Measurements from ENCODE around the gene C2CD2L. TPM values are rescaled to one million over a fixed set of nuclear protein-coding genes. Genes with fewer than 3 reads are reported as not detected.

The C2CD2L gene
- total RNA-seq, 2 experiments from 2014 or later, result 15.9 to 16.3 TPM

- Mint-ChIP-seq H3K27ac (peak overlapping the region; percentile 95), H3K4me1 (peaks cover 27% of the 10 kb centered on the region), H3K27me3 (no peaks in the 10 kb centered on the region), H3K9me3 (ENCODE audit: low read depth) (no peaks in the 10 kb centered on the region), H3K4me3 (peak overlapping the region; percentile 59), H3K36me3 (ENCODE audit: low read depth) (peaks cover 45% of the 10 kb centered on the region)
- intact Hi-C loops (cut with DNase I, micrococcal nuclease), result no loop called here
- ChIA-PET CTCF (interaction anchor here (0.8 to 1.4 kb wide), 6 partner anchors 9 to 208 kb away, joined by 3 to 5 read pairs (median 4); partner anchors contain the start of genes ABCG4 and C2CD2L), POLR2A (interaction anchor here (1.0 to 1.2 kb wide), 2 partner anchors 20 to 21 kb away, joined by 3 read pairs; a partner anchor contains a TSS)
- ATAC-seq (peak; percentile 84), DNase-seq (peak; percentile 35)
Observed at GRCh38 chr11:119115484-119116234, 8.5 kb downstream of the C2CD2L start.

GRCh38 chr11:119116235-119116594, 9.1 kb downstream of the C2CD2L start:
- intact Hi-C loops (cut with DNase I, micrococcal nuclease), result no loop called here
- no peaks in the 10 kb centered on the region for H3K9me3 Mint-ChIP-seq (ENCODE audit: low read depth)
- CTCF ChIA-PET, result interaction anchor here (0.8 to 1.4 kb wide), 5 partner anchors 9 to 208 kb away, joined by 3 to 5 read pairs (median 4); partner anchors contain the start of genes ABCG4 and C2CD2L
- H3K36me3 Mint-ChIP-seq (ENCODE audit: low read depth), result peaks cover 44% of the 10 kb centered on the region
- DNase-seq, result no peak
- ATAC-seq, result no peak
- peak overlapping the region; percentile 59 for H3K4me3 Mint-ChIP-seq
- no peaks in the 10 kb centered on the region for H3K27me3 Mint-ChIP-seq
- H3K4me1 Mint-ChIP-seq, result peaks cover 31% of the 10 kb centered on the region
- H3K27ac Mint-ChIP-seq, result peak overlapping the region; percentile 95
- POLR2A ChIA-PET, result interaction anchor here (1.0 to 1.2 kb wide), 2 partner anchors 21 to 22 kb away, joined by 3 read pairs; a partner anchor contains a TSS

GRCh38 chr11:119116601-119117000, 9.5 kb downstream of the C2CD2L start:
- peaks cover 41% of the 10 kb centered on the region for H3K36me3 Mint-ChIP-seq (ENCODE audit: low read depth)
- peaks cover 31% of the 10 kb centered on the region for H3K4me1 Mint-ChIP-seq
- no peaks in the 10 kb centered on the region for H3K9me3 Mint-ChIP-seq (ENCODE audit: low read depth)
- intact Hi-C loops (cut with DNase I, micrococcal nuclease), result no loop called here
- DNase-seq (no peak), ATAC-seq (no peak)
- peak overlapping the region; percentile 71 for H3K27ac Mint-ChIP-seq
- H3K27me3 Mint-ChIP-seq, result no peaks in the 10 kb centered on the region
- H3K4me3 Mint-ChIP-seq, result no peak overlapping the region
- ChIA-PET CTCF (interaction anchor here (1.0 to 1.4 kb wide), 2 partner anchors 10 to 207 kb away, joined by 4 read pairs; partner anchors contain the start of gene C2CD2L), POLR2A (interaction anchor here (1.0 kb wide), 1 partner anchor 21 kb away, joined by 3 read pairs; a partner anchor contains a TSS)

GRCh38 chr11:119117004-119117706, 10.0 kb downstream of the C2CD2L start:
- Mint-ChIP-seq H3K4me3 (no peak overlapping the region), H3K27ac (peak overlapping the region; percentile 10), H3K27me3 (no peaks in the 10 kb centered on the region), H3K9me3 (ENCODE audit: low read depth) (no peaks in the 10 kb centered on the region), H3K4me1 (peaks cover 34% of the 10 kb centered on the region), H3K36me3 (ENCODE audit: low read depth) (peaks cover 37% of the 10 kb centered on the region)
- intact Hi-C loops (cut with DNase I, micrococcal nuclease), result no loop called here
- ChIA-PET POLR2A (no interaction called here), CTCF (interaction anchor here (1.4 kb wide), 1 partner anchor 207 kb away, joined by 4 read pairs; no protein-coding TSS in a partner anchor)
- ATAC-seq, result no peak
- no peak for DNase-seq

GRCh38 chr11:119118227-119118626, 11.1 kb downstream of the C2CD2L start:
- peaks cover 43% of the 10 kb centered on the region for H3K4me1 Mint-ChIP-seq
- no peaks in the 10 kb centered on the region for H3K27me3 Mint-ChIP-seq
- CTCF ChIA-PET, result interaction anchor here (1.0 kb wide), 1 partner anchor 88 kb away, joined by 4 read pairs; the partner anchor contains the start of gene SLC37A4
- peaks cover 38% of the 10 kb centered on the region for H3K36me3 Mint-ChIP-seq (ENCODE audit: low read depth)
- no peak for ATAC-seq
- intact Hi-C loops (cut with DNase I, micrococcal nuclease), result no loop called here
- no peak overlapping the region for H3K27ac Mint-ChIP-seq
- H3K4me3 Mint-ChIP-seq, result no peak overlapping the region
- no peaks in the 10 kb centered on the region for H3K9me3 Mint-ChIP-seq (ENCODE audit: low read depth)
- no peak for DNase-seq
- POLR2A ChIA-PET, result no interaction called here

- ChIA-PET POLR2A (interaction anchor here (0.8 kb wide), 1 partner anchor 52 kb away, joined by 3 read pairs; the partner anchor contains the start of gene VPS11), CTCF (interaction anchor here (0.9 to 1.0 kb wide), 2 partner anchors 48 to 89 kb away, joined by 3 to 4 read pairs; partner anchors contain the start of gene SLC37A4)
- Mint-ChIP-seq H3K27ac (no peak overlapping the region), H3K9me3 (ENCODE audit: low read depth) (no peaks in the 10 kb centered on the region), H3K4me1 (peaks cover 41% of the 10 kb centered on the region), H3K36me3 (ENCODE audit: low read depth) (peaks cover 39% of the 10 kb centered on the region), H3K4me3 (no peak overlapping the region), H3K27me3 (no peaks in the 10 kb centered on the region)
- DNase-seq (no peak), ATAC-seq (no peak)
- intact Hi-C loops (cut with DNase I, micrococcal nuclease), result no loop called here
Observed at GRCh38 chr11:119118946-119119345, 11.8 kb downstream of the C2CD2L start.

GRCh38 chr11:119120639-119121007, 13.5 kb downstream of the C2CD2L start:
- ChIA-PET POLR2A (interaction anchor here (1.4 to 1.8 kb wide), 3 partner anchors 13 to 35 kb away, joined by 4 to 12 read pairs (median 10); partner anchors contain the start of genes C2CD2L and DPAGT1), CTCF (interaction anchor here (0.8 to 1.5 kb wide), 4 partner anchors 14 to 152 kb away, joined by 3 to 6 read pairs (median 4); partner anchors contain the start of gene C2CD2L)
- Mint-ChIP-seq H3K27me3 (no peaks in the 10 kb centered on the region), H3K9me3 (ENCODE audit: low read depth) (no peaks in the 10 kb centered on the region), H3K27ac (peak overlapping the region; percentile 91), H3K4me3 (peak overlapping the region; percentile 94), H3K36me3 (ENCODE audit: low read depth) (peaks cover 34% of the 10 kb centered on the region), H3K4me1 (peaks cover 30% of the 10 kb centered on the region)
- DNase-seq (no peak), ATAC-seq (no peak)
- intact Hi-C loops (cut with DNase I, micrococcal nuclease), result loop anchor here (1.0 to 5.0 kb wide), 16 partner anchors 13 to 214 kb away; partner anchors contain the start of genes C2CD2L (in 2 of the 2), CBL (in 2 of the 2), HYOU1 (in 2 of the 2) and NLRX1 (in 2 of the 2)

- peak; percentile 100 for DNase-seq
- intact Hi-C loops (cut with DNase I, micrococcal nuclease), result loop anchor here (1.0 to 5.0 kb wide), 16 partner anchors 14 to 213 kb away; partner anchors contain the start of genes C2CD2L (in 2 of the 2), CBL (in 2 of the 2), HYOU1 (in 2 of the 2) and NLRX1 (in 2 of the 2)
- H3K36me3 Mint-ChIP-seq (ENCODE audit: low read depth), result peaks cover 28% of the 10 kb centered on the region
- no peaks in the 10 kb centered on the region for H3K9me3 Mint-ChIP-seq (ENCODE audit: low read depth)
- H3K4me1 Mint-ChIP-seq, result peaks cover 25% of the 10 kb centered on the region
- ChIA-PET CTCF (interaction anchor here (0.8 to 1.5 kb wide), 6 partner anchors 14 to 152 kb away, joined by 3 to 9 read pairs (median 4); partner anchors contain the start of genes C2CD2L, CBL and DPAGT1), POLR2A (interaction anchor here (0.5 to 1.8 kb wide), 10 partner anchors 9 to 76 kb away, joined by 3 to 12 read pairs (median 4); partner anchors contain the start of genes C2CD2L, DPAGT1 and HMBS)
- ATAC-seq, result peak; percentile 98
- H3K27ac Mint-ChIP-seq, result peak within 1 kb of the TSS; percentile 91
- no peaks in the 10 kb centered on the region for H3K27me3 Mint-ChIP-seq
- peak within 1 kb of the TSS; percentile 94 for H3K4me3 Mint-ChIP-seq
Observed at GRCh38 chr11:119121008-119121810, 14.1 kb downstream of the C2CD2L start, which contains the start of gene HINFP. Gene HINFP (plus strand): TSS chr11:119121580. CDS start chr11:119126945, 5,365 bp downstream.

GRCh38 chr11:119121811-119122124, 14.6 kb downstream of the C2CD2L start:
- DNase-seq, result no peak
- peak overlapping the region; percentile 87 for H3K27ac Mint-ChIP-seq
- ChIA-PET CTCF (interaction anchor here (0.8 to 1.5 kb wide), 4 partner anchors 19 to 84 kb away, joined by 3 to 9 read pairs (median 4); partner anchors contain the start of genes CBL and DPAGT1), POLR2A (interaction anchor here (0.5 to 1.8 kb wide), 10 partner anchors 9 to 181 kb away, joined by 3 to 12 read pairs (median 4); partner anchors contain the start of genes C2CD2L, DPAGT1 and HMBS)
- no peaks in the 10 kb centered on the region for H3K9me3 Mint-ChIP-seq (ENCODE audit: low read depth)
- H3K27me3 Mint-ChIP-seq, result no peaks in the 10 kb centered on the region
- peak; percentile 0 for ATAC-seq
- intact Hi-C loops (cut with DNase I, micrococcal nuclease), result loop anchor here (1.0 to 5.0 kb wide), 16 partner anchors 14 to 213 kb away; partner anchors contain the start of genes C2CD2L (in 2 of the 2), CBL (in 2 of the 2), HYOU1 (in 2 of the 2) and NLRX1 (in 2 of the 2)
- H3K4me3 Mint-ChIP-seq, result peak overlapping the region; percentile 94
- peaks cover 26% of the 10 kb centered on the region for H3K36me3 Mint-ChIP-seq (ENCODE audit: low read depth)
- H3K4me1 Mint-ChIP-seq, result peaks cover 28% of the 10 kb centered on the region

GRCh38 chr11:119125821-119126220, 18.7 kb downstream of the C2CD2L start:
- no peak overlapping the region for H3K27ac Mint-ChIP-seq
- ATAC-seq, result no peak
- CTCF ChIA-PET, result interaction anchor here (0.6 to 0.7 kb wide), 2 partner anchors 15 to 603 kb away, joined by 3 read pairs; partner anchors contain the start of gene NECTIN1

More at GRCh38 chr11:119125821-119126220, 18.7 kb downstream of the C2CD2L start:
- Mint-ChIP-seq H3K27me3 (no peaks in the 10 kb centered on the region), H3K9me3 (ENCODE audit: low read depth) (no peaks in the 10 kb centered on the region), H3K36me3 (ENCODE audit: low read depth) (peaks cover 27% of the 10 kb centered on the region), H3K4me1 (peaks cover 28% of the 10 kb centered on the region), H3K4me3 (no peak overlapping the region)
- POLR2A ChIA-PET, result no interaction called here
- intact Hi-C loops (cut with DNase I, micrococcal nuclease), result loop anchor here in 1 of 2 experiments (5.0 kb wide), 2 partner anchors 71 to 156 kb away; no protein-coding TSS in a partner anchor
- no peak for DNase-seq
